ENCODE data around the gene PATZ1. TPM values are rescaled to one million over a fixed set of nuclear protein-coding genes. Genes with fewer than 3 reads are reported as not detected.

PATZ1 gene
- polyA plus RNA-seq, 1 of the 3 experiments (the other 2 are of a cell fraction) = 21.8 TPM

GRCh38 chr22:31286360-31287255 is 59.5 kb downstream of the PATZ1 start (continued):
- TF ChIP-seq USF2 (IDR thresholded peaks at IDR 0.05; ENCODE audit: borderline replicate concordance, low read depth, low read length) (no peak), USF1 (IDR thresholded peaks at IDR 0.05; ENCODE audit: borderline replicate concordance, low read depth) (no peak), RXRA (IDR thresholded peaks at IDR 0.05; ENCODE audit: borderline replicate concordance, low read depth) (no peak), CTCF (IDR thresholded peaks at IDR 0.05) (no peak), RAD21 (IDR thresholded peaks at IDR 0.05; ENCODE audit: low read length) (no peak), EZH2phosphoT487 (IDR thresholded peaks at IDR 0.05; ENCODE audit: borderline replicate concordance, low read depth) (no peak), JUND (IDR thresholded peaks at IDR 0.05) (no peak), SMC3 (IDR thresholded peaks at IDR 0.05; ENCODE audit: low read depth, low read length) (no peak)

- Histone ChIP-seq H3K9me2 (no peaks in the 10 kb centered on the region), H3K4me1 (ENCODE audit: control insufficient read depth in 1 of 2, insufficient read depth in 2 of 2, low read depth in 1 of 2, low read length in 1 of 2) (peaks cover 0 to 6% of the 10 kb centered on the region in 2 experiments; a peak in 1 of 4 replicates), H3F3A (replicated peaks; ENCODE audit: insufficient read depth) (peaks cover 21% of the 10 kb centered on the region), H3K9ac (no peak overlapping the region), H2AFZ (ENCODE audit: low read depth) (no peak overlapping the region), H4K20me1 (ENCODE audit: insufficient read depth) (no peaks in the 10 kb centered on the region), H3K79me2 (ENCODE audit: insufficient read depth) (no peaks in the 10 kb centered on the region), H3K4me3 (ENCODE audit: low read depth in 2 of 2, low read length in 1 of 2) (no peak overlapping the region), H3K27ac (ENCODE audit: low read depth in 2 of 2, low read length in 1 of 2) (no peak overlapping the region; a peak in 1 of 4 replicates), H3K36me3 (replicated peaks in 1 of 2; ENCODE audit: control insufficient read depth in 1 of 2, insufficient read depth in 2 of 2, low read length in 1 of 2) (peaks cover 9 to 38% of the 10 kb centered on the region in 2 experiments), H3K27me3 (ENCODE audit: insufficient read depth) (no peaks in the 10 kb centered on the region), H3K9me3 (no peaks in the 10 kb centered on the region), H3K4me2 (no peak overlapping the region)
- no peak for DNase-seq
- no peak for TF ChIP-seq JUND (IDR thresholded peaks at IDR 0.05)
- ChIA-PET CTCF (interaction anchor here (4.1 kb wide), 1 partner anchor 11 kb away, joined by 27 read pairs; no protein-coding TSS in a partner anchor), POLR2A (no interaction called here)
- WGBS (ENCODE audit: low lambda C conversion rate) = 64% methylated on average over 3 of the region's 3 CpGs
These were observed 61.6 kb downstream of the PATZ1 start for GRCh38 chr22:31284281-31285155.

Measured in SK-N-SH (cell line).